ENCODE results near the gene LDLRAP1.

LDLRAP1 gene

DNA sequence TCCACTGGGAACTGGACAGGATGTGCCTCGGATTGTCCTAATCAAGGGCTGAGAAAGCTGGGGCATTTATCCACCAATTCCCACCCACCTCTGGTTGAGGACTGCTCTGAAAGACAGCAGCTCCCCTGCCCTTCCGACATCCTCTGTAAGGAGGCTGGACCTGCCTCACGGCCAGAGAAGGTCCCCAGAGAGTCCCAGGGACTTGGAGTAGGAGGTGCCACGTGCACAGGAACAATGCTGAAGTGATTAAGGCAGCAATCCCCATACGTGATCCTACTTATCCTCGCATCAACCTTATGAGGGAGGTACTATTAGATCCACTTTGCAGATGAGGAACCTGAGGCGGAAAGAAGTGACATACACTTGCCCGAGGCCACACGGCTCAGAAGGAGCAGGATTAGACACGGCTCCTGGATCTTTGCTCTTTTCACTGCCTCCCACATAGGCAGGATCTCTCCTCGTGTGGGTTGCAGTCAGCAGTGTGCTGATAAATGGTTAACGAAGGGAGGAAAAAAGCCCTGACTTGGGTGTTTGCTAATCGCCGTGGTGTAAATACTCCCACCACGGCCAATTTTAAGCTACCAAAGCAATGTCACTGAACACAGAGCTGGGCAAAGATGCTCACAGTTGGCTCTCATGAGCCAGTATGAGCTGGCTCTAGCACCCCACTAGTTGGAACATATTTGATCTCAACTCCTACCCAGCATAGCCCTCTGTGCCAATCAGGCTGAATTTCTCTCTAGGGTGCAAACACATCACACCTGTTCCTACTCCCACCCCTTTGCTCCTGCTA lies 18.6 kb upstream of the LDLRAP1 start:
- DNase-seq = peak in 1 of 2 donors; percentile 31

DNA sequence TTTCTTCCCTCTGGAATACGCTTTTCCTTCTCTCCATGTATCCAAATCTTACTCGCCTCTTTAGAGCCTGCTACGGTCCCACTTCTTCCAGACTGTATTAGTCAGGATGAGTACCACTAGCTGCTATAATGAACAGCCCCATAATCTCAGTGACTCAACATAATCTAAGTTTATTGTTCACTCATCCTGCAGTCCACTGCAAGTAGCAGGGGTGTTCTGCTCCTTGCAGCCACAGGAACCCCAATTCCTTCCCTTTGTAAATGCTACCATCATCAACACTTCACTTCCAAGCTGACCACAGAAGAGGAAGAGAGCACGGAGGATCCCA lies 18.1 kb upstream of the LDLRAP1 start:
- no peak for DNase-seq

DNA sequence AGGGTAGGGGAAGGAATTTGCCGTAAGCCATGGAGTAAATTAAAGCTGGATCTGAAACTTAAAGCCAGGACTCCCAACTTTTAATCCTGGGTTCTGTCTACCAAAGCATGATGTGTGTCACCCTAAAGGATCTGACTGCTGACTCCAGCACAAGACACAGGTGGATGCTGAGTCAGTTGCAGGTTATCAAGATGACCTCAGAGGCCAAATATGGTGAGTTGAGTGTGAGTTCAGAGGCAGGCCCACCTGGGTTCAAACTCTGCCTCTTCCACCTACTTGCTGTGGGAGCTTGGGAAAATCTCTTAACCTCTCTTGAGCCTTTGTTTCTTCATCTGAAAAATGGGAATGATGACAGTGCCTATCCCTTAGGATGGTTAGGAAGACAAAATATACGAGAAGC lies 16.7 kb upstream of the LDLRAP1 start:
- DNase-seq = no peak

DNA sequence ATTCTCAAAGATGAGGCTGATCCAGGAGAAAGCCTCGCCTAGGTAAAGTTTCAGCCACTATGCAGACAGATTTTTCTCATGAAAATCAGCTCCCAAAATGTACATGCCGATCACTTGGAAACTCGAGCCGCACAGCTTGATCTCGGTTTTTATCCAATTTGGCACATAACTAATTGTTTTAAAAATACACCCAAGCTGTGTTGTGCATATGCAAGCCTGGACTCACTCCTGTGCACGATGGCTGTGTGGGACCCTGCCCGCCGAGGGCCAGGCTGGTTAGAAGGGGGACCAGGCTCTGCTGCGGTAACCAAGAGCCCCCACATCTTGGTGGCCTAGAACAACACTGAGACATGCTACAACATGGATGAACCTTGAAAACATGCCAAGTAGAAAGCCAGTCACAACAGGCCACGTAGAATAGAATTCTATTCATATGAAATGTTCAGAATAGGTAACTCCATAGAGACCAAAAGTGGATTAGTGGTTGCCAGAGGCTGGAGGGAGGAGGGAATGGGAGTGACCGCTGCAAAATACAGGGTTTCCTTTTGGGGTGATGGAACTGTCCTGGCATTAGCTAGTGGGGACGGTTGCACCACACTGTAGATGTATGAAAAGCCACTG lies 16.1 kb upstream of the LDLRAP1 start:
- no peak for DNase-seq

DNA sequence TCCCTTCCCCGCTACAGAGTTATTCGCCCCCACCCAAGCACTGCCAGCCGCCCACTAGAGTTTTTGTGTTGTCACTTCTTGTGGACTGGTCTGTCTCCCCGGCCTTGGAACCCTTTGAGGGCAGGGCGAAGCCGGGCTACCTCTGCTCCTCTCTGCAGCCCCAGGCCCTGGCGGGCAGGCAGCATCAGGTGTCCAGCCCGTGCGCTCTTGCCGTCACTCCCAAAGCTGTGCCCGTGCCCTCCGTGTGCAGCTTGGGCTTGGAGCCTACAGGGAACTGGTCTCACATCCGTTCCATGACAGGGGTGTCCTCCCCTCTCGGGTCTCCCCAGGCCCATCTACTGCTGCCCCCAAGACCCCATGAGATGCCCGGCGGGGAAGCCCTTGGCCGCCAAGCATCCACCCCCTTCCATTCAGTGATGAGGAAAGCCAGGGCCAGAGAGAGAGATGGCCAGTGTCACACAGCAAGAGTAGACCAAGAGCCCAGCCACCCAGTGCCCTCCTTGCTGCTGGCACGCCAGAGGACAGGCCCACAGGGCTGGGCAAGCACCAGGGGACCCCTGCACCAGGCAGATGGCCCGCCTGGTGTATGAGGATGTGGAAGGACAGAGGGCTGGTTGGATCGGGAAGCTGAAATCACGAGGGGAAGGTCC lies 15.3 kb upstream of the LDLRAP1 start:
- DNase-seq = no peak

DNA sequence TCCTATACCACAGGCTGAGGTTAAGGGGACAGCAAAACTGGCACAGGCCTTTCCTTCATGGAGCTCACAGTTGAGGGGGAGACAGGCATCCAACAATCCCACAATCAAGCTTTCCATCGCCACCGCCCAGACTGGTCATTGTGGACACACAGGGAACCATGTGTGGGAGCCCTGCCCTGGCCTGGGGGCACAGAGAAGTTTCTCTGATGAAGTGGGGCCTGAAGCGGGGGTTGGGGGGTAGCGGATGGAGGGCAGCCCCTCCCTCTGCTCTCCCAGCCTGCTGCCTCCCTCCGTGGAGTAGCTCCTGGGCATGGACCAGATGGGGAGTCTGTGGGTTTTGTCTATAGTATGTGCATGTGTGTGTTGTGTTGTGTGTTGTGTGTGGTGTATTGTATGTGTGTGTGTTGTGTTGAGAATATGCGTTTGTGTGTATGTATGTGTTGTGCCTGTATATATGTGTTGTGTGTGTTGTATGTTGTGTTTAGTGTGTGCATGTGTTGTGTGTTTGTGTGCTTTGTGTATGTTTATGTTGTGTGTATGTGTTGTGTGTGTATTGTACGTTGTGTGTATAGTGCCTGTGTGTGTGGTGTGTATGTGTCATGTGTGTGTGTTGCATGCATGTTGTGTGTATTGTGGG lies 14.4 kb upstream of the LDLRAP1 start:
- DNase-seq = no peak

DNA sequence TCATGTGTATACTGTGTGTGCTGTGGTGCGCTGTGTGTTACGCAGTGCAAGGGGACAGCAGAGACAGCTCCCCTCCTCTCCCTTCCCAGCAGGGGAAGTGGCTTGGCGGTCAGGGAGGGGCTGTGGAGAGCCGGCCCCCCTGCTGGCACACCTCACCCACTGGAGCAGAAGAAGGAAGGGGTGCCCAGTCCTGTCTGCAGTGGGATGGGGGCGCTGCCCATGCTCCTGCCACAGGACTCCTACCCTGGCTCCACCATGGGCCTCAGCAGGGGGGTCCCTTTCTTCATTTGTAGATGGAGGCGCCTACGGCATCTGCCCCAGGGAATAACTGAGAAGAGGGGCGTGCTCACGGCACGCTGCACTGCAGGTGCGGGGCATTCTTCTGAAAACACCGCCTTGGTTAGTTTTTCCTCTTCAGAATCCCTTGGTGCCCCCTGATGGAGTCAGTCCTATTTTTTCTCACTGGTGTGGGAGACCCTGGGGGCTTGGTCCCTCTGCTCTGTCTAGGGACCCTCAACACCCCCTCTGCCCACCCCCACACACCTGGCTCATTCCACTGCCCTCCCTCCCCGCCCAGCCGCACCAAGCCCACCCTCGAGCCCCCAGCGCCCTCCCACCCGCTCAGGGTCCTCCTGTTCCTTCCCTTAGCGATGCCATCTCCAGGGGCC lies 13.8 kb upstream of the LDLRAP1 start:
- no peak for DNase-seq

DNA sequence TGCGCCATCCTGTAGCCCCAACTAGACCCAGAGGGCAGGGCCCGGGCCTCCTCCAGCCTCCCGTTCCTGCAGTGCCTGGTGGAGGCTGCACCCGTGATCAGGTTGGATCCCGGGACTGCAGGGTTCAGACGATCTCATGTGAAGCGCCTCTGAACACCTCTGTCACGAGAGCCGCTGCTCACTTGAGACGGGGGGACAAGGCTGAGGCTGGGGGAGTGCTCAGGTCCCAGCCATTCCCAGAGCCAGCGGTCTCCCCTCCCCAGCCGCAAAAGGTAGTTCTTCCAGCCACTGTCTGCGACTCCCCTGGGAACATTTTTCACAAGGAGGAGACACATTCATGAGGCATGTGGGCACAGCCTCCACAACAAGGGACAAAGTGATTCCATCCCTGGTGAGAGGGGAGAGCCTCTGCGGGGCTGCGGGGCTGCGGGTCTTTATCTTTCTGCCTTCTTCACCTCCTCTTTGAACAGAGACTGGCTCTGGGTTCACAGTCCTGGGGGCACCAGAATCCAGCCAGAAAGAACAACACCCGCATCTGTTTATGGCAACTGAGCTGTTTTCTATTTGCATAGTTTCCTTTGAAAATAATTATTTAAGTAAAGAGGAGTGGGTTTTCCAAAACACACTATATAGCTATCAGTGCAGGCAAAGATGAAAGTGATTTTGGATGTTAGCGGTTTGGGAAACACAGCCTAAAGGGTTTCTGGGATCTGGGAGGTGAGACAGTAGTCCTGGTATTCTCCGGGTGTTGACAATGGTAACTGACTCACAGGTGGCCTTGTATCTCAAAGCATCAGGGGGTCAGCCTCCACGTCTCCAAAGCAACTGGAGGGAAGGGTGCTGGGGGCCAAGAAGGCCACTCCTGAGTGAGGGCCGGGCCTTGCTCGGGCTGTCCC lies 13.0 kb upstream of the LDLRAP1 start:
- no peak for DNase-seq

DNA sequence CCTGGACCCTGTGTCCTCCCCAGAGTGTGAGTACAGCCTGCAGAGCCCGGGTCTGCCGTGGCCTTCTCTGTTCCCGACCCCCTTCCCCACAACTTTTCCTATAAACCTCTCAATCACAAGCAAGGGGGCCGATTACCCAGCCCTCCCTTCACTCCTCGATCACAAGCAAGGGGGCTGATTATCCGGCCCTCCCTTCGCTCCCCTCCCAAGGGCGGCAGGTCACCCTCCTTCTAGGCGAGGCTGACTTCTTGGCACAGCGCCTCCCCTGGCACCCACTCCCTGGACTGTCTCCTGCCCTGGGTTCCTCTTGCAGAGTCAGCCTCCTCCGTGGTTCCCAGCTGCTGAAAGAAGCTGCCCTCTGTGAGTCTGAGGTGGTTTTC lies 12.3 kb upstream of the LDLRAP1 start:
- no peak for DNase-seq

DNA sequence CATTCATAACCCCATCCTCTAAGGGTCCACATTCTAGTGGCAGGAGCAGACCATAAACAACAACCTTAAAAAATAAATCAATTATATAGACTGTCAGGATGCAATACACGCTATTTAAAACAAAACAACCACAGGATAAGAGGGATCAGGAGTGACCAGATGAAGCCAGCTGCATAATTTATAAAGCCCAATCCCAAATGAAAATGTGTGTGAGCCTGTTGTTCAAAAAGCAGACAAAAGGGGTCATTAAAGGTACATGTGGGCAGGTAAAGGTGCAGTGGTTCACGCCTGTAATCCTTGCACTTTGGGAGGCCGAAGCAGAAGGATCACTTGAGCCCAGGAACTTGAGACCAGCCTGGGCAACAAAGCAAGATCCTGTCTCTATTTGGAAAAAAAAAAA lies 10.4 kb upstream of the LDLRAP1 start:
- DNase-seq = no peak

DNA sequence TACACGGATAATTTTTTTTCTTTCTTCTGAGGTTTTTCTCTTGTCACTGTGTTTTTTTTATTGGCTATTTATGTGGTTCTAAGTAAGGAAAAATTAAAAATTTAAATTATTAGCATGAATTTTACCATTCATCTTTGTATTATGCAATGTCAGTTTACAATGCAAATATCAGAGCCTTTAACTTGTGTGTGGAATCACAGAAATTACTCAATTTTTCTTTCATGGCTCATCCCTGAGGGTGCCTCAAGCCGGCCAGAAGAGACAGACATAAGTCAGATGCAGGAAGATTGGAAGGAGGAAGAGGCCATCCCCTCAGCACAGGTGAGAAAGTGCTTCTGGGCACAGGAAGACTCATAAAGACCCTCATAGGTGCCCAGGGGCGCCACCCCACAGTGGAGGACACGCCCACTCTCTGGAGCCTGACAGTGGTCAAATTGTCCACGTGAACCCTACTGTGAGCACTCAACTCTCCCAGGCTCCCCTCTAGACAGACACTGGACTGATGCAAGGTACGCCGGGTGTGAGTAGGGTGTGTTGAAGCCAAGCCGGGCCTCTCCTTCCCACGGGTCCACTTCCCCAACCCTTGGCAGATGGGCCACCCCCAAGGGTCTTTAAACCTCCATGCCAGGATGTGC lies 9.5 kb upstream of the LDLRAP1 start:
- DNase-seq = no peak

DNA sequence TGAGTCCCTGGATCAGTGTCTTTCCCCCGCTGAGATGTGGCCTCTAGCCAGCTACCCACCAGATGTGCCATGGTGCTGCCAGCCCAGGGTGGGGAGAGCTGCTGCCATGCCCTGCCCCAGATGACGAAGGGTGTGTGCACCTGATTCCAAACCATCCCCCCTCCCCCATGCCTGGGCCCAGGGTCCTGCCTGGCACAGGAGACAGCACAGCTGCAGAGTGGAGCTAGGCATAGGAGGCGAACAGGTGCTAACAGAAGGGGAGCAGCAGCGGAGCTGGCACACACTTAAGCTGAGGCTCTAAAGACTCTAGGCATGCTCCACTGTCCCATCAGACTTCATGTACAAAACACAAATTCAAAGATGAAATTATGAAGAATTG lies 9.0 kb upstream of the LDLRAP1 start:
- DNase-seq = no peak

DNA sequence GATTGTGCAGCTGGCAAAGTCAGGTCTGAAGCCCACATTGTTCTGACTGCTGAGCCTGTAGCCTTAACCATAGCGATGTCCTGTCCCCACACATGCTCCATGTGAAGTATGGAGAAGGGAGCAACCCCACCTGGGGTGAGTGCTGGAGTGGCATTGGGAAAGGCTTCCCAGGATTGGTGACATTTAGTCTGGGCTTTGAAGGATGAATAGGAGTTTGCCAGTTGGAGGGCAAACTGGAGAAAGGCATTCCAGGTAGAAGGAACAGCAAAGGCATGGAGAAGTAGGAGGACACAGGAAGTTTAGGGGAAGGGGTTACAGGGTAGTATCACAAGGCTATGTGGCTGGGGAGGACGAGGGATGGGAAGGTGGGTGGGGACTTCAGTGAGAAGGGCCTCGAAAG lies 7.3 kb upstream of the LDLRAP1 start:
- no peak for DNase-seq

DNA sequence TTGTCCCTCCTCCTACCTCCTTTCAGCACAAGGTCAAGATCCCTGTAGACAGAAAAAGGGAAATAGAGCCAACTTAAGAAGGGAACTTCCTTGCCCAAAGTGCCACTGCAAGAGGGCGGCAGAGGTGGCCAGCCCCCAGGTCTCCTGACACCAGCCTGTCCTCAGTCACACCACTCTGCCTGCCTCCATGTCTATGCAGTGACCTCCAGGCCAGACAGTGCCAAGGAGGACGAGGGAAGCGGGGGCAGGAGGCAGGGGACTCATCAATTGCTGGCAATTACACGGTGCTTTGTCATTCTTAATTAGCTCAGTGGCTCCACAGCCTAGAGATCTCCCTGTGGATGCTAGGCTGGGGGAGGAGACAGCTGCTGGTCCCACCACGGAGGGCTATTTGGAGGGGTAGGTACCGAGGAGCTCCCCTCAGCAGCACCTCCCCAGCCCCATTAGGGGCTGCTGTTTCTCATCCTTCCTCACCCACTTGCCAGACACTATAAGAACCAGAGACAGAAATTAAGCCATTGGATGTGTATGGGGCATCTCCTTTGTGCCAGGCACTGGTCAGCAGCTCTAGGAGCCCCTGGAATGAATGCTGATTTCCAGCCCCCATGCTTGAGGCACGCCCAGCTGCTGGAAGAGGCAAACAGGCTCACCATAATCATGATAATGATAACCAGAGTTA lies 6.1 kb upstream of the LDLRAP1 start:
- DNase-seq = no peak

DNA sequence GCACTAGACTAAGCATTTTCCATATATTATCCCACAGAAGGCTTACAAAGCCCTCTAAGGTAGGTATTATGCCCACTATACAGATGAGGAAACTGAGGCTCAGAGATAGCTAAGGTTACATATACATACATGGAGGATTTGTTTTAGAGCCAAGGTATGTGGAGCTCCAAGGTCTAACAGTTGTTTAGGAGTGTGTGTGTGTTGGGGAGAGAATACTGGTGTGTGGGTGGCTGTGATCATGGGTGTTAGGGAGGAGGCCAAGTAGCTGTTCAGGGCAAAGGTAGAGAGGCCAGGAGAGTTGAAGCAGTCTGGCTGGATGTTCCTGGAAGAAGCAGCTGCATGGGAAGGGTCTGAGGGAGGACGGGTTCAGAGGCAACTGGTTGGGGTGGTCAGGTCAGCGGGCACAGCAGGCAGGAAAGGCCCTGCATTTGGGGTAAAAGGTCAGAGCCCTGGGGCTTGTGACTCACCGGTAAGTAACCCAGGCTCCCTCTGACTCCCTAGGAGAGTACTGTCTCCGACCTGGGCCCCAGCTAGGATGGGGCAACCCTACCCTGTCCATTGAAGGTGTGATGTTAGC lies 5.1 kb upstream of the LDLRAP1 start:
- DNase-seq = no peak

DNA sequence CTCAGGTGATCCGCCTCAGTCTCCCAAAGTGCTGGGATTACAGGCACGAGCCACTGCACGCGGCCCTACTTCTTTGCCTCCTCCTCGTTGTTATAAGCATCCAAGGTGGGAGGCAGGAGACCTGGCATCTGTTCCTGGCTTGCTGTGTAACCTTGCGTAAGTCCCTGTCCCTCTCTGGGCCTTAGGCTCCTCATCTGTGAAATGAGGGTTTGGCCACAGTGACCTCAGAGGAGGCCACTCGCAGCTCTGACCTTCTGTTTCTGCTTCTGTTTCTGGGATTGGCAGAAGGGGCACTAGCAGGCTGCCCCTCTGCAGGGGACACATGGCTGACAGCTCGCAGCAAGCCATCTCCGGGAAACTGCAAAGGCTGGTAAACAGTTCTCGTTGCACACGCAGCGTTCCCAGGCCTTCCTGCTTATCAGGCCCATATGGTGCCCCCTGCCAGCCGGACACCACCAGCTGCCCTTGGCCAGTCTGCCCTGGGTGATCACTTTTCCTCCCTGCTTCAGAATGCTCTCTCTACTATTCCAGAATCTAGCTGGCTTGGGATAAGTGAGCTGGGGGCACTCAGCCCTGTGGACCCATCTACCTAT lies 2.6 kb upstream of the LDLRAP1 start:
- no peak for DNase-seq

DNA sequence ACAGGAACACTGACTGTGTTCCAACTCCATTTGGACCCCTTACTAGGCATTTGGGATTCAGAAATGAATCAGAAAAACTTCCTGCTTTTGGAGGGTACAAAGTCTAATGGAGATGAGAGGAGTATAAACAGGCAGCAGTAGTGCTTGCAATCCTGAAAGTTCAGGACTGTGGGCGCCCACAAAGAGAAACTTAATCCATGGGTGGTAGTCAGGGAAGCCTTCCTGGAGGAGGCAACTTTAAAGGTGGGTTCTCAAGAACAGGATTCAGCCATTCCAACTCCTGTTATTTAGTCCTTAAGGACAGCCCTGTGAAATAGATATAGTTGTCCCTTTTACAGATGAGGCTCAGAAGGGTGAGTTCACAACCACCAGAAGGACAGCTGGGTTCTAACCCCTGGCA lies 2.0 kb upstream of the LDLRAP1 start:
- no peak for DNase-seq

DNA sequence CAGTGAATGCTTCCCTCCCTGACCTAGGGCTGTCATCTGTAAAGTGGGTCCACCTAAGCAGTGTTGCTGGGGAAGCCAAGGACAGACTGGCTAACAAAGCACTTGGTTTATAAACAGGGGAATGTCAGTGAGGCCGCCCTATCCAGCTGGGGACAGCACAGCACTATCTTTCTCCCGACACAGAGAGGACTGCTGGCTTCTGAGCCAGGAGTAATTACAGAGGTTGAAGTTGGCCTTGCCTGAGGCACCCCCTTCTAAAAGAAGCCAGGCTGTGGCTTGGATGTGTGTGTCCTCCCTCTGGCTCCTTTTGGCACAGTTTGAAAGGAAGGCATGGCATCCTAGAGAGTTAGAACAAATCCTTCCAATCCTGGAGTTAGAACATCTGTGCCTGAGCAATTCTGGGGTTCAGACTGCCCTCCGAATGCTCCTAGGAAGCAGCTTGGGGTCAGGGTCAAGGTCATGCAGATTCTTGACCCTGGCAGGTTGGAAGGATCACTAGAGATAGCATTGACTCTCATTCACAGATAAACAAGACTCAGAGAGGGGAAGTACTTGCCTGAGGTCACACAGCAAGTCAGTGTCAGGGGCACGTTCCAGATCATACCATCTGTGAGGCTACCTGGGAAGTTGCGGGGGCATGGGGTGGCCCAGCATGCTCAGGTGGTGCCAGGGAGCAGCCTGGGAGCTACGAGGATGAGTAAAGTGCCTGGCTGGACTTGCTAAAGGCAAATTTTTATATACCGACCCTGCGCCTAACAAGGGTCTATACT lies 1.3 kb upstream of the LDLRAP1 start:
- DNase-seq = no peak

DNA sequence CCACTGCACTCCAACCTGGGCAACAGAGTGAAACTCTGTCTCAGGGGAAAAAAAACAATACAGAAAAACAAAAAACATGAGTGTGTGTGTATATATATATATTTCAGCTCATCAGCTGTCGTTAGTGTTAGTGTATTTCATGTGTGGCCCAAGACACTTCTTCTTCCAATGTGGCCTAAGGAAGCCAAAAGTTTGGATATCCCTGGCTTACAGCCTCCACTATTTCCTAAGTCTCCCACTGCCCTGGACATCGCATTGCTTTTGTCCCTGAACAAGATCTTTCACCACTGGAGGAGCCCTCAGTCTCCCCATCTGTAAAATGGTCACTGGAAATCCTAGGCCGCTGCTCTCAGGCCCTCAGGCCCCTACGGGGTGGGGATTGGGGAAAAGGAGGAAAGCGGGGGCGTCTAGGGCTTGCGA lies 391 bp upstream of the LDLRAP1 start:
- no peak for DNase-seq
